A673 (cell line): ENCODE data around the gene FAM162A. TPM values are rescaled to one million over a fixed set of nuclear protein-coding genes. Genes with fewer than 3 reads are reported as not detected.

Experiments used
- BruUV-seq: library from RNA; stranded (reverse); fragments of 400-500 nt; replicated peaks from 2 replicates; lab custom pipeline; 2021; lab: Mats Ljungman, UMichigan
- CTCF ChIA-PET: fragments of 300-600 bp; sonication (Branson Sonifier 250); formaldehyde crosslinking; loops from one replicate; lab custom pipeline; 2022; ENCODE audit warnings: antibody characterized with exemption; lab: Charles Lee
- POLR2A ChIA-PET: fragments of 300-600 bp; sonication (Branson Sonifier 250); formaldehyde crosslinking; loops from one replicate; lab custom pipeline; 2022; ENCODE audit warnings: antibody characterized with exemption; ENCODE audit not compliant: low non-redundant PET; lab: Charles Lee
- DNase-seq: peaks from one replicate; pipeline ENCODE4 v3.0.0-alpha.2; 2015; ENCODE audit warnings: low spot score
- H3K27ac ChIP-seq: fragments of 200-600 bp; sonication (generic); 2 replicates; pipeline ENCODE4 v1.5.1; 2016; ENCODE audit warnings: mixed run types, low read depth, mild to moderate bottlenecking, mixed read lengths, antibody characterized with exemption, low read length; ENCODE audit not compliant: poor library complexity, severe bottlenecking
- H3K27me3 ChIP-seq: fragments of 200-600 bp; sonication (generic); replicated peaks from 2 replicates; pipeline ENCODE4 v1.6.1; 2017; ENCODE audit warnings: mixed run types, low read depth, mild to moderate bottlenecking, mixed read lengths, antibody characterized with exemption, low read length; ENCODE audit not compliant: insufficient read depth, poor library complexity
- H3K36me3 ChIP-seq: fragments of 200-600 bp; sonication (generic); 2 replicates; pipeline ENCODE4 v1.6.1; 2016; ENCODE audit warnings: mixed run types, mild to moderate bottlenecking, mixed read lengths, antibody characterized with exemption, low read length; ENCODE audit not compliant: insufficient read depth, poor library complexity, severe bottlenecking
- H3K4me1 ChIP-seq: fragments of 200-600 bp; sonication (generic); 2 replicates; pipeline ENCODE4 v1.6.1; 2017; ENCODE audit warnings: mixed run types, mild to moderate bottlenecking, mixed read lengths, antibody characterized with exemption, low read length; ENCODE audit not compliant: insufficient read depth, poor library complexity, severe bottlenecking
- H3K4me3 ChIP-seq: fragments of 200-600 bp; sonication (generic); 2 replicates; pipeline ENCODE4 v1.5.1; 2016; ENCODE audit warnings: low read depth, mixed run types, mild to moderate bottlenecking, mixed read lengths, low read length; ENCODE audit not compliant: poor library complexity, severe bottlenecking
- H3K9me3 ChIP-seq: fragments of 200-600 bp; sonication (generic); 2 replicates; pipeline ENCODE4 v1.6.1; 2016; ENCODE audit warnings: mixed run types, low read depth, mild to moderate bottlenecking, mixed read lengths, antibody characterized with exemption, low read length; ENCODE audit not compliant: poor library complexity, severe bottlenecking
- CTCF ChIP-seq: fragments of 300-800, 200-600 bp; sonication (generic); conservative IDR thresholded peaks from 2 replicates; pipeline ENCODE4 v1.5.1; 2017; ENCODE audit warnings: low read depth, mild to moderate bottlenecking, antibody characterized with exemption, low read length, moderate library complexity, mixed read lengths
- EZH2 ChIP-seq: fragments of 200-600 bp; sonication (generic); IDR thresholded peaks from 2 replicates; pipeline ENCODE4 v1.6.1; 2017; ENCODE audit warnings: borderline replicate concordance, low read depth, mild to moderate bottlenecking, mixed read lengths, antibody characterized with exemption, low read length; ENCODE audit not compliant: poor library complexity, severe bottlenecking
- intact Hi-C: fragments of 100-400 bp; cut with micrococcal nuclease; formaldehyde crosslinking; loops from one replicate; pipeline ENCODE4 v1.10.0; 2022; ENCODE audit not compliant: unreplicated experiment
- total RNA-seq: library from RNA; stranded (reverse); gene quantifications from 2 replicates; pipeline ENCODE4 v1.2.3, GENCODE V29; 2021

Gene FAM162A
- total RNA-seq, 1 experiment from 2014 or later, result 58.1 TPM

- intact Hi-C loops, result no loop called here
- H3K36me3 ChIP-seq, result peaks cover 40% of the 10 kb centered on the region
- no peaks in the 10 kb centered on the region for H3K4me1 ChIP-seq
- H3K9me3 ChIP-seq, result no peaks in the 10 kb centered on the region
- no peaks in the 10 kb centered on the region for H3K27me3 ChIP-seq
- no peak for DNase-seq
- no peak overlapping the region for H3K27ac ChIP-seq
- ChIA-PET POLR2A (no interaction called here), CTCF (no interaction called here)
- BruUV-seq, result no TSS peak
- TF ChIP-seq CTCF, result no peak
- no peak overlapping the region for H3K4me3 ChIP-seq
Measured at GRCh38 chr3:122366379-122366749, 17.6 kb upstream of the FAM162A start.

- ChIA-PET CTCF (no interaction called here), POLR2A (no interaction called here)
- BruUV-seq, result no TSS peak
- Histone ChIP-seq H3K9me3 (no peaks in the 10 kb centered on the region), H3K4me3 (no peak overlapping the region), H3K4me1 (no peaks in the 10 kb centered on the region), H3K27me3 (no peaks in the 10 kb centered on the region), H3K36me3 (peaks cover 19% of the 10 kb centered on the region), H3K27ac (no peak overlapping the region)
- DNase-seq, result no peak
- TF ChIP-seq EZH2 (no peak), CTCF (no peak)
- intact Hi-C loops, result no loop called here
Measured at GRCh38 chr3:122374034-122374433, 9.9 kb upstream of the FAM162A start.

- Histone ChIP-seq H3K4me3 (no peak overlapping the region), H3K36me3 (no peaks in the 10 kb centered on the region), H3K4me1 (peaks cover 5% of the 10 kb centered on the region), H3K27ac (no peak overlapping the region), H3K27me3 (no peaks in the 10 kb centered on the region), H3K9me3 (no peaks in the 10 kb centered on the region)
- intact Hi-C loops, result no loop called here
- POLR2A ChIA-PET, result no interaction called here
- no TSS peak for BruUV-seq
- TF ChIP-seq CTCF (no peak), EZH2 (no peak)
- CTCF ChIA-PET, result no interaction called here
- no peak for DNase-seq
Measured at GRCh38 chr3:122377975-122378374, 6.0 kb upstream of the FAM162A start.
